ENCODE results near the gene ATP10A. TPM values are rescaled to one million over a fixed set of nuclear protein-coding genes. Genes with fewer than 3 reads are reported as not detected.
A peak's percentile ranks its signal among the peaks of the same experiment; 100 is the strongest.

Gene ATP10A
- 7.1 TPM in 2 replicates for total RNA-seq (2014; rRNA removed; shearing (Covaris generic))
- 5.1 and 7.0 TPM in 2 replicates for polyA plus RNA-seq (2015; cell fraction: cytosol; rRNA removed)
- polyA plus RNA-seq (2015; cell fraction: nucleus; rRNA removed): 7.9 and 9.0 TPM in 2 replicates

DNA sequence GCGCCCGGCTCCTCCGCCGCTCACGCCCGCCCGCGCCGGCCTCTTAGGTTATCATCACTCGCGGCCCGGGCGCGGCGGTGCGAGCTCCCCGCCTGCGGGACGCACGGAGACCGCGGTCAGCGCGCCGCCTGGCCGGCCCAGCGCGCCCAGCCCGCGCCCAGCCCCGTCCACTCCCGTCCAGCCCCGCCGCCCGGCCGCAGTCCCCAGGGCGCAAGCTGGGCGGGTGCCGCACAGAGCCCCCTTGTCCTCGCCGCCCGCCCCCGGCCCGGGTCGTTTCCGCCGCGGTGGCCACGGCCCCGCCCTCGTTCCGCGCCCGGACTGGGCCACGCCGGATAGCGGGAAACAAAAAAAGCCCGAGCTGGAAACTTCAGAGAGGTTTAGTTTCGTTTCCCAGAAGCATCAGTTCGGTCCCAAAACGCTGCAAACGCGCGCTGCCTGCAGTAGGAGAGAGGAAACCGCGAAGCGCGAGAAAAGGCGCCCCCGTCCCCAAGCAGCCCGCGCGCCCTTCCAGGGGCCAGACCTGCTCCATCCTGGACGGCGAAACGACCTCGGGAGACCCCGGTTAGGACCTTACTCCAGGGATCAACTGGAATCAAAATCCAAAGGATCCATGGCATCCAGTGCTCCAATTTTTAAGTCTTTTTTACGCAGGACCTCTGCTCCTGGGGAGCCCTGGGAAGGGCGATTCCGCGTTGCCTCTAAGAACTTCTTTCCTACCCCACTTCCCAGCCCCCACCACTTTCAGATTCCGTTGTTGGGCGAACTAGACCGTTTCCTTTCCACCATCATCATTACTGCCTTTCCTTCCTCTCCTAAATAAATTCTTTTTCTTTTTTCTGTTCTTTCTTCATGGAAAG lies at the start of gene ATP10A:
Gene ATP10A (minus strand): TSS at position 217 of the 857 bp plus-strand sequence. CDS start 231 bp downstream, outside the sequence.
- in situ Hi-C loops (cut with HindIII; ENCODE audit: low pct_unique_long_range_greater_than_20kb, low sequenced_read_pairs): no loop called here
- DNase-seq (ENCODE audit: low read depth, low spot score): peak; percentile 28

GRCh38 chr15:25912035-25912434 lies 48.9 kb upstream of the ATP10A start:
- DNase-seq (ENCODE audit: low read depth, low spot score): no peak
- in situ Hi-C loops (cut with HindIII; ENCODE audit: low pct_unique_long_range_greater_than_20kb, low sequenced_read_pairs): no loop called here

DNA sequence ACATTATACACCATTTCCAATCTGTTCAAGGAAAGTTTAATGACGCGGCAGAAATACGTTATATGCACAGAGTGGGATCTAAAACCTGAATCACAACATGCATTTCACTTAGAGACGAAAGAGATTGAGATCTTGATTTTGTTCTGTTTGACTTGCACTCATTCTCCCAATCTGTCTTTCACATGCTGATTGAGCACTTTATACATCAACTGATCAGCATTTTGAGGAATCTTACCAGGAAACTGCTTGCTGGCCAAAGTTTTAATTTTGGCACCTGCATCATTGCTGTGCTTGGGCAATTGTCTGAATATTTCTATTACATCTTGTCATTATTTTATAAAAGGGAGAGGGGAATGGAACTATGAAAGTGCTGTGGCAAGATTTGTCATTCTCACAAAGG lies 47.7 kb upstream of the ATP10A start:
- DNase-seq (ENCODE audit: low read depth, low spot score): no peak
- in situ Hi-C loops (cut with HindIII; ENCODE audit: low pct_unique_long_range_greater_than_20kb, low sequenced_read_pairs): no loop called here

DNA sequence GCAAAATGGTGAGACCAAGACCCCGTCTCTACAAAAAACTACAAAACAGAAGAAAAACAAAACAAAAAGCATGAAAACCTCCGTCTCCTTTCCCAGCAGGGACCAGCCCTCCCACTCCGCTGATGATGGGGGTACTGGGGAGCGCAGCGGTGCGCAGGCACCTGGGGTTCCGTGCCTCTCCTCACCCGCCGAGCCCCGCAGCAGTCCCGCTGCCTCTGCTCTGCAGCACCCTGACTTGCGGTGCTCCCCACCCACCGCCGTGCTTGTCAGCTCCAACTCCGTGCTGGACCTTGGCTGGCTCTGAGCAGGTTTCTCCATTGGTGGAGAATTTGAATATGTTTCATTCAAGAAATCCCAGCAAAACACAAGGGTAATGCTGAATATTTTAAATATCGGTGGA lies 46.7 kb upstream of the ATP10A start:
- no peak for DNase-seq (ENCODE audit: low read depth, low spot score)
- in situ Hi-C loops (cut with HindIII; ENCODE audit: low pct_unique_long_range_greater_than_20kb, low sequenced_read_pairs): no loop called here

DNA sequence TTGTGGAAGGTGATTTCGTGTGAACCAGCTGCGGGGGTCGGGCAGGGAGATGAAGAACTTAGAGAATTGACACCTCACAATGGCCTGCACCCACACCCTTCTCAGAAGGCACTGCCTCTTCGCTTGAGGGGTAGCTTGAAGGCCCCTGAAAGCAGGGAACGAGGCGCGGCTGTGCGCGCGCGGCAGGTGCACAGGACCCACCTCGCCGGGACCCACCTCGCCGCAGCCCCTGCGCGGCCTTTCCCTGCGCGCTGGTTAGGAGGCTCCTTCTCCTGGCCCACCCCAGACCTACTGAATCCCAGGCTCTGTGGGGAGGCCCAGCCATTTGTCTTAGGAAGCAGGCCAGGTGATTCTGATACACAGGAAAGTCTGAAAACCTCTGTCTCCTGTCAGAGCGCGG lies 46.2 kb upstream of the ATP10A start:
- no peak for DNase-seq (ENCODE audit: low read depth, low spot score)
- in situ Hi-C loops (cut with HindIII; ENCODE audit: low pct_unique_long_range_greater_than_20kb, low sequenced_read_pairs): no loop called here

GRCh38 chr15:25905140-25905539 lies 42.0 kb upstream of the ATP10A start:
- in situ Hi-C loops (cut with HindIII; ENCODE audit: low pct_unique_long_range_greater_than_20kb, low sequenced_read_pairs): no loop called here
- DNase-seq (ENCODE audit: low read depth, low spot score): no peak

GRCh38 chr15:25903024-25903581 lies 40.0 kb upstream of the ATP10A start:
- in situ Hi-C loops (cut with HindIII; ENCODE audit: low pct_unique_long_range_greater_than_20kb, low sequenced_read_pairs): no loop called here
- DNase-seq (ENCODE audit: low read depth, low spot score): no peak

- in situ Hi-C loops (cut with HindIII; ENCODE audit: low pct_unique_long_range_greater_than_20kb, low sequenced_read_pairs): no loop called here
- no peak for DNase-seq (ENCODE audit: low read depth, low spot score)
These were observed 38.9 kb upstream of the ATP10A start for GRCh38 chr15:25901811-25902605.

- in situ Hi-C loops (cut with HindIII; ENCODE audit: low pct_unique_long_range_greater_than_20kb, low sequenced_read_pairs): no loop called here
- DNase-seq (ENCODE audit: low read depth, low spot score): no peak
These were observed 37.8 kb upstream of the ATP10A start for GRCh38 chr15:25900901-25901300.

DNA sequence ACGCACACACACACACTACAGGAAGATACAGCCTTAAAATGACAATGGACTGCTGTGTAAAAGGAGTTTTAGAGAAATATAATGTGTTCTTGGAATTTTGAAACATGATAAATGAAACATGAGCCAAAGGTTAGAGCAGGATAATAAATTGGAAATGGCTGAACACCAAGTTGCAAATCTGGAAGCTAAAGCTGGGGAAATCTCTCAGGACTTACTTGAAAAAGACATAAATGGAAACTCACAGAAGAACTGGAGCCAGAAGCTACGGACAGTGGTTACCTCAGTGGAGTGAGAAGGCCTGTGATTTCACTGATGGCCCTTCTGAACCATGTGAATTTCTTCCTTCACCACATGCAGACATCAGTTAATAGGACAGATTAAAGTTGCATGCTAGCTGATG lies 37.3 kb upstream of the ATP10A start:
- in situ Hi-C loops (cut with HindIII; ENCODE audit: low pct_unique_long_range_greater_than_20kb, low sequenced_read_pairs): no loop called here
- no peak for DNase-seq (ENCODE audit: low read depth, low spot score)

- in situ Hi-C loops (cut with HindIII; ENCODE audit: low pct_unique_long_range_greater_than_20kb, low sequenced_read_pairs): loop anchor here (25.0 kb wide), 1 partner anchor 187 kb away; no protein-coding TSS in a partner anchor
- DNase-seq (ENCODE audit: low read depth, low spot score): no peak
These were observed 36.7 kb upstream of the ATP10A start for GRCh38 chr15:25899870-25900269.

DNA sequence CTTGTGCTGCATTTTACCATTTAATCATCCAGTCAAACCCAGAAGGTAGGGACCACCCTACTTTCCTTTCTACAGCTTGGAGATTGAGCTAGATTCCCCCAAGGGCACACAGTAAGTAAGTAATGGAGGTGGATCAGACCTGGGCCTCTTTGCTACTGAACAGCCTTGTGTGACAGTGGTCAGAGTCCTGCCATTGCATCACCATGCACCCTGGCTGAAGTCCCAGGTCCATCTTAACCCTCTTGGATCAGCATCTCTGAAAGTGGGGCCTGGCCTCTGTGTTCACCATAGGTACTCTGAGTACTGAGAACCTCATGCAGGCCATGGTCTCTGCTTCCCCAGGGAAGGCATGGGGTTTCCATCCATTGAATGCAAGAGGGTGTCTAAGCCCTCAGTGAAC lies 34.5 kb upstream of the ATP10A start:
- in situ Hi-C loops (cut with HindIII; ENCODE audit: low pct_unique_long_range_greater_than_20kb, low sequenced_read_pairs): loop anchor here (25.0 kb wide), 1 partner anchor 190 kb away; no protein-coding TSS in a partner anchor
- DNase-seq (ENCODE audit: low read depth, low spot score): no peak

DNA sequence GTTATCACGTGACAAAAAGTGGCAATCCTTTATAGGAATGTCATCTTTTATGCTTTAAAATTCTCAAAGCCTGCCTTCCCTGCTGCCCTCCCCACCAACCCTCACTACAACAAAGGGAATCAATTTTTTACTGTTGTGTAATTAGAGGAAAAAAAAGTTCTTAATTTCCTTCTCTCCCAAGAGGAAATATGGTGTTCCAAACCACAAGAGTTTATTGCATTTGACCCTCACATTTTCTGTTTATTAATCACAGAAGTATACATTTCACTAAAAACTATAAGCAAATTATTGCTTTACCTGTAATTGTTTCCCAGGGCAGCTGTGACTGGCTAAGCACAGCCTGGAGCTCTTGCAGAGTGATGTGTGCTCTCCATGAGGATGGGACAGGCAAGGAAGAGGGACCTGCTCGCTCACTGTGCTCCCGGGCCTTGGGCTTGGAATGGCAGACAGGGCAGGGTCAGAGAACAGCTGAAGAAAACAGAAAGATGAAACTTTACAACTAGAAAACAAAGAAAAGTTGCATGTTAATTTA lies 31.3 kb upstream of the ATP10A start:
- no peak for DNase-seq (ENCODE audit: low read depth, low spot score)
- in situ Hi-C loops (cut with HindIII; ENCODE audit: low pct_unique_long_range_greater_than_20kb, low sequenced_read_pairs): loop anchor here (25.0 kb wide), 1 partner anchor 193 kb away; no protein-coding TSS in a partner anchor

- DNase-seq (ENCODE audit: low read depth, low spot score): no peak
- in situ Hi-C loops (cut with HindIII; ENCODE audit: low pct_unique_long_range_greater_than_20kb, low sequenced_read_pairs): loop anchor here (25.0 kb wide), 1 partner anchor 194 kb away; no protein-coding TSS in a partner anchor
These were observed 30.5 kb upstream of the ATP10A start for GRCh38 chr15:25893596-25893995.

- in situ Hi-C loops (cut with HindIII; ENCODE audit: low pct_unique_long_range_greater_than_20kb, low sequenced_read_pairs): loop anchor here (25.0 kb wide), 1 partner anchor 195 kb away; no protein-coding TSS in a partner anchor
- DNase-seq (ENCODE audit: low read depth, low spot score): no peak
These were observed 29.0 kb upstream of the ATP10A start for GRCh38 chr15:25892126-25892525.

DNA sequence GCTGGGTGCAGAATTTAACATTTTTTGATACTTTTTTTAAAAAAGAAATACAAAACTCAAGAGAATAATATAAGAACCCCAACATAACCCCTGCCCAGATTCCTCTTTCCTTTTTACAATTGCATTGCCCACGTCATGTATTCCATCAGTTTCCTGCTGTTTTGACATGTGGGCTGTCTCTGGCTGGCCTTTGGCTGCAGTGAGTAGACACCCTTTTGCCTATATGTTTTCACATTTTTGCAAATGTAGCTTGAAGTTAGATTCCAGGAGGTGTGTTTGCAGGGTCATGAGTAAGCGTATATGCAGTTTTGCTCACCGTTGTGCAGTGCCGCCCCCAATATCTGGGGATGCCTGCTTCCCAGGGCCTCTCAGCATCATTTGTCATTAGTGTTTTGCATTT lies 28.0 kb upstream of the ATP10A start:
- DNase-seq (ENCODE audit: low read depth, low spot score): no peak
- in situ Hi-C loops (cut with HindIII; ENCODE audit: low pct_unique_long_range_greater_than_20kb, low sequenced_read_pairs): loop anchor here (25.0 kb wide), 1 partner anchor 196 kb away; no protein-coding TSS in a partner anchor

GRCh38 chr15:25890529-25890928 lies 27.4 kb upstream of the ATP10A start:
- in situ Hi-C loops (cut with HindIII; ENCODE audit: low pct_unique_long_range_greater_than_20kb, low sequenced_read_pairs): loop anchor here (25.0 kb wide), 1 partner anchor 197 kb away; no protein-coding TSS in a partner anchor
- no peak for DNase-seq (ENCODE audit: low read depth, low spot score)

Measured in SK-MEL-5 (cell line).